NCI-H1930 (cell line): ENCODE results near the gene VTI1A.
"Not testable (repeated sequence)": the region's sequence is repeated elsewhere in the genome, so short reads cannot be mapped to it uniquely, and the experiment has no call there.

ENCODE experiments used
- DNase-seq, 2 experiments: peaks; one replicate each; lab custom pipeline; 2025; lab: John Stamatoyannopoulos, UW

Gene VTI1A

DNA sequence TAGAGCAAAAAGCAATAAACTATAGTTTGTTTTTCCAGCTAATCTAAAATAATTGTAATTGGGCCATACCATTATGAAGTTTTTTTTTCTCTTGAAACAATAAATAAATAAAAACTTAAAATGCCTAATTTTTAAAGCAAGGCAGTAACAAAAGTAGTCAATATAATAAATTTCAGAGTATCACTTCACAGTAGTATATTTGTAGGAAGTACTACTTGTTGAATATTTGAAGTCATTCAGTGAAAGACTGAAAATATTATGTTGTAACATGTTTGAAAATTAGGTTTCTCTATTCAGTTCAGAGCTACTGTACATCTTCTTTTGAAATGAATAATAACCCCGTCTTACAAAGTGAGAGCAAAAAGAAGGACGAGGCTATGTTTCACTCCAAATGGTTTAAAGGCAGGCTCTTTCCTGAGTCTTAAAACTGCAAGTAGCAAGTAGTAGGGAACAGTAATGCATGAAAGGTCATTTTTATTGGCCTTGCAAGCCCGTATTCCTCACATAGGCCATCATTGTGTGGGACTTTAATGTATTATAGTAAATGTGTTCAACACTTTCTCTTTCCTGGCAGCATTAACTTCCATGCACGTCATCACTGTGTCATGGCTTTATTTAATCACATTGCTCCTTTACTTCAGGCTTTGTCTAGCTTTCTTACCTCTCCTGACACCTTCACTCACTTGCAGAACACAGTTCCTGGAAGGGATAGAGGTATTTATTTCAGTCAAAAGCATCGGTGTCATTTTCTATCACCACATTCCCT is 141.4 kb downstream of the VTI1A start:
- no peak for DNase-seq

DNA sequence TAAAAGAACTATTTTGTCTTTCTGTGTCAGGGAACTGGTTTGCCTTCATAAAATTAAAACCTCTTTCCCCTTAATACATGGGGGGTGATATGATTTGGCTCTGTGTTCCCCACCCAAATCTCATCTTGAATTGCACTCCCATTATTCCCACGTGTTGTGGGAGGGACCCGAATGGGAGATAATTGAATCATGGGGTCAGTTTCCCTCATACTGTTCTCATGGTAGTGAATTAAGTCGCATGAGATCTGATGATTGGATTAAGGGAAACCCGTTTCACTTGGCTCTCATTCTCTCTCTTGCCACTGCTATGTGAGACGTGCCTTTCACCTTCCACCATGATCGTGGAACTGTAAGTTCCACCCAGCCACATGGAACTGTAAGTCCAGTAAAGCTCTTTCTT is 142.1 kb downstream of the VTI1A start:
- DNase-seq: no peak

DNA sequence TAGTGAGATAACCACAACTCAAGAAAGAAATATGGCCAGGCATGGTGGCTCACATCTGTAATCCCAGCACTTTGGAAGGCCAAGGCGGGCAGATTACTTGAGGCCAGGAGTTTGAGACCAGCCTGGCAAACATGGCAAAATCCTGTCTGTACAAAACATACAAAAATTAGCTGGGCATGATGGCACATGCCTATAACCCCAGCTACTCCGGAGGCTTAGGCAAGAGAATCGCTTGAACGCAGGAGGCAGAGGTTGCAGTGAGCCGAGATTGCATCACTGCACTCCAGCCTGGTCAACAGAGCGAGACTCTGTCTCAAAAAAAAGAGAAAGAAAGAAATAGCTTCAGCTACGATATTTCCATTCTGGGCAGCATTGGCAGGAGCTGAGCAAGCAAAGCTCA is 143.8 kb downstream of the VTI1A start:
- DNase-seq: not testable (repeated sequence)

DNA sequence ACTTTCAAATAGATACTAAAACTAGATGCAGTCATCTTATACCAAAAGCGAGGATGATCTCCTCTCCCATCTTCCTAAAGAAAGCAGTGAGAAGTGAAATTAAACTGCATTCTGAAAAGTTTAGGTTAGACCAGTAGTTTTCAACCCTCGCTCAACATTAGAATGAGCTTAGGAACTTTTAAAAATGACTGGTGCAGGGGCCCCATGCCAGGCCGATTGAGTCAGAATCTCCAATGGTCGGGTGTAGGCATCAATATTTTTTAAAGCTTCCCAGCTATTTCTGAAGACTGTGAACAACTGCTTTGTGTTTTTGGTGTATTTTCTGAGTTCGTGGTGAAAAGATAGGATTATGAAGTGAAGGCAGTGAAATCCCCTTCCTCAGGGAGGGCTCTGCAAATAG is 146.0 kb downstream of the VTI1A start:
- DNase-seq: no peak

DNA sequence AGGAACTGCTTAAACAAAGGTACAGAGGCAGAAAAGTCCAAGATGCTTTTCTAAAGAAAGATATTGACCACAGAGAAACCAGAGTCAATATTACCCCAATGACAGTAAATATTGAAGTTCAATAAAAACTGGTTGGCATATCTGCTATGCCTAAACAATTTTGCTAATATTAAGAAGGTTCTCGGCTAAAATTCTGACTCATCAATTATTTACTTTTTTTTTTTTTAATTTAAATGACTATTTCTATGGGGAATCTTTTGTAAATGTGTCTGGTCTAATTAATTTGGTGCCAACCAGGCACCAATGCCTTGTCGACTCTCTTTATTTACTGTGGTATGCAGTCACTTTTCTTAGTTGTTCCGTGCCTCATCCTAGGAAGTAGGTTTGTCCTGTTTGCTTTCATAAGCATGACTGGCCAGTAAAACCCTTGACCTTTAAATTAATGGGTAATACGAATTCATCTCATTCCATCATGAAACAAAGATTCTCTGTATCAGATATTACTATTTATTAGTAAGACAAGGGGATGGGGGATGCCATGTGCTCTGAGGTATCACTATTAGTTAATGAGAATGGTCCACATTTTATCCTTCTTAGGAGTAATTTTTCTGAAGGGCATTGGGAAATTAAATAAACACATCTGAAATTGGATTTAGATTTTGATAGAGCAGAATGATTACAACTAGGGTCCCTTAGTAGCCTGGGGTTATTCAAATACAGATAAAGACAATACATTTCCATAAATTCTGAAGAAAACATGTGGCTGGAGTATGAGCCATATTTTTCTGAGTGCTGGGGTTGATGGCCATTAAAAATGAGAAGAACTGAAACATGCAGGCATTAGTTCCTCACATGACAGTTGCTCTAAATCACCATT is 154.4 kb downstream of the VTI1A start:
- DNase-seq: no peak

DNA sequence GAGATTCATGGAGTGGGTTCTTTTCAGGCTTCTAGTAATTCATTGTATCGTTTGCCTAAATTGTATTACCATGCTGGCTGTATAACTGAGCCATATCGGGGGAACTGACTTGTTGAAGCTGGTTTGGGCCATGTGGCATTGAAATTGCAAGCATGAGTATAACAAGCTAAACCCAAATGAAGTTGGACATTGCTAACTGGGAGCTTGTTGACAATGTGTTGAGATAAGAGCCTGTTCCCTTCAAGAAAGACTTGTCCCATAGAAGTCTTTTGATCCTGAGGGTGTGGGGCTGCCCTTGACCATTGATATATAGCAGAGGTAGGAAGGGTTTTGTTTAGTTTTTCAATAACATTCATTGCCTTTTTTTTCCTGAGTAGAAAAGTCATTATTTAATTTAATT is 156.0 kb downstream of the VTI1A start:
- no peak for DNase-seq

DNA sequence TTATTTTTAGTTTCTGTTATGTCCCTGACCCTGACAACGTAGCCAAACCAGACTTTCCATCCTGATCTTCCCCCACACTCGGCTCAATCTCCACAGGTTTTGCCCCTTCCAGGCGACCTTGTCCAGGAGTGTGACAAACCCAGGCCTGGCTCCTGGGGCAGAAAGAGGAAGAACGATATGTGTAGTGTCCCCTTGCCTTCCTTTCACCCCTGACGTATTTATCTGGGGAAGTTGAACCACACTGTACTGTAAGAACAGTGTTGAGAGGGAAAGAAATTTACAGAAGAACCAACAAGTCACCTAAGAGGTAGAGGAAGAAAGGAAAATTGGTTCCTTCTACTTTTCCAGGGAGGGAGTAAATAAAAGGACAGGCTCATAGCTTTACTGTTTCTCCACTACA is 158.0 kb downstream of the VTI1A start:
- DNase-seq: no peak

DNA sequence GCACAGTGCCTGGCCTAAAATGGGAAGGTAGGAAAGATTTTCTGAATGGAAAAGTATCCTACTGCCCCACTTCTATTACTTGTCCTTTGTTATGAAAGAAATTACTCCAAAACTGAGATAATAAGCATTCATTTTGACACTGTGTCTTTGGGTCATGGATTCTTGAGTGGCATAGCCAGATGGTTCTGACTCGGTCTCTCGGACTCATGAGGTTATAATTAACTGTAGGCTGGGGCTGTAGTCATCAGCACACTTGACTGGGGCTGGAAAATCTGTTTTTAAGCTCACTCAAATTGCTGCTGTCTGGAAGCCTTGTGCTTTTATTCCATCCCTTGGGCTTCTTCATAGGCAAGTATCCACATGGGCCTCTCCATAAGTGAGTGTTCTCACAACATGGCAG is 160.5 kb downstream of the VTI1A start:
- DNase-seq: no peak

DNA sequence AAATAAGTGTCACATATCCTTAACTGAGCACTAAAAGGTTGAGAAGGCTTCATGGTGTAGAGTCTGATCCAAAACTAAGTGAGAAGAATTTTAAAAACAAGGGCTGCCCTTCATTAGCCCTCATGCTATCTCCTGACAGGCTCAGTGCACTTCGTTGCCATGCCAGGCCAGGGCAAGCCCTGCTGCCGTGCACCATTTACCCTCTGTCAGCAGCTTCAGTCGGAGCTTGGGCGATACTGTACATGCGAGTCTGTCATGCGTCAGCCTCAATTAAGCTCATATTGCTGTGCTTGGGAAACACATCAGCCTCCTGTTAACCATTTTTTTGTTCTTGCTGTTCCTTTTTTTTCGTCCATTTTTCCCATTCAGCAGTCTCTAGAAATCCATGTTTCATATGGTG is 166.6 kb downstream of the VTI1A start:
- no peak for DNase-seq

DNA sequence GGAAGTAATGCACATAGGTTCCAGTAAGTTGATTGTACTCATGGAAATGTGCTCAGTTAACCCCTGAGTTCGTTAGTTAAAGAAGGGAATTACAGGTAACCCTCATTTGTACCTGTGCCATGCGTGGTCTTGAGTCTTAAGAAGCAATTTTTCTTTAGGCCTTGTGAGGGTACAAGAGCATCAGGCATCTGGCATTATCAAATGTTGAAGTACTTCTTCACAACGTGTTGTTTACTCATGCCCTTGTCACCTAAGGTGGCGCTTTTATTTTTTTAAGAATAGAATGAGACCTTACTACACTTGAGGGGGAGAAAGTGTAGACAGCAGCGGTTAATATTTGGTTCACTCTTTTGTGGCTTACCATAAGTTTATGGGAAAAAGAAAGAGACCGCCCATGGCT is 167.1 kb downstream of the VTI1A start:
- DNase-seq: no peak

DNA sequence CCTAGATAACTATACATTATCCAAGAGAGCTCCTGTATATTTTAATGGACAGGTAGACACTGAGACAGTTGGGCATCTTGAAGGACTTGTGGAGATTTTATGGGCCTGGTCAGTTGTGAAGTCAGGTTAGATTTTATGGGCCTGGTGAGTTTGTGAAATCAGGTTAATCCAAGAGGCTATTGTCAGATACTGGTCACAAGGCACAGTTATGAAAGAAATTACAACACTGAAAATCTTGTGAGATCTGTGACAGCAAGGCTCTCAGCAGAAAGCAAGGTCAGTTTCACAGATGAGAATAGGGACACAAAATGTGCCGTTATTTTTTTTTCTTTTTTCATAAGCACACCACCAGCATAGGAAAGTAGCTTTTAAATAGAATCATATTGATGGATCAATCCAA is 167.6 kb downstream of the VTI1A start:
- no peak for DNase-seq

DNA sequence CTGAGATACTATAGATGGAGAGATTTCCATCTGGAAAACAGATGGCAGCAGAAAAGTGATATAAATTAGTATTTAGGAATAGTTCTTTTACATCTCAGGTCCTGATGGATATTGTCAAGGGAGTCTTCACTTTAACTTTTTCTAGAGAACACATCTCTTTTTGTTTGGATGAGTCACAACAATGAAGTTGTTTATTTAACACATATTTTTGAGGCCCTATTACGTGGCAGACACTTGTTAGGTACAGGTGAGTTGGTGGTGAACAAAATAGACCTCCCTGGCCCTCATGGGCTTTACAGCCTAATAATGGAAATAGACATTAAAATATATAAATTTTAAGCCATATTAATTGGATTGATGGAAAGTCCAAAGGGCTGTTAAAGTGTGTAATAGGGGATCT is 168.3 kb downstream of the VTI1A start:
- no peak for DNase-seq

DNA sequence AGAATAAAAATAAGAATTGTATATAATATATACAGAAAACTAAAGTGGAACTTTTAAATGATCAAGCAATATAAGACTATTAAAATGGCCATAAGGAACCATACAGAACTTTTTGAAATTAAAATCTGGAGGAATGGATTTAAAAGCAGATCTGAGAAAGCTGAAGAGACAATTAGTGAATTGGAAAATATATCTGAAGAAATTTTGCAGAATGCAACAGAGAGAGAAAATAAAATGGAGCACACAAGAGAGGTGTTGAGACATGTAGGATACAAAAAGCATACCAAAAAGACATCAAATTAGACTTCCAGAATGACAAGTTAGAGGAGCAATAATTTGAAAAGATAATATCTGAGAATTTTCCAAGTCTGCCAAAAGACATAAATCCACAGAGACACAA is 169.6 kb downstream of the VTI1A start:
- no peak for DNase-seq

DNA sequence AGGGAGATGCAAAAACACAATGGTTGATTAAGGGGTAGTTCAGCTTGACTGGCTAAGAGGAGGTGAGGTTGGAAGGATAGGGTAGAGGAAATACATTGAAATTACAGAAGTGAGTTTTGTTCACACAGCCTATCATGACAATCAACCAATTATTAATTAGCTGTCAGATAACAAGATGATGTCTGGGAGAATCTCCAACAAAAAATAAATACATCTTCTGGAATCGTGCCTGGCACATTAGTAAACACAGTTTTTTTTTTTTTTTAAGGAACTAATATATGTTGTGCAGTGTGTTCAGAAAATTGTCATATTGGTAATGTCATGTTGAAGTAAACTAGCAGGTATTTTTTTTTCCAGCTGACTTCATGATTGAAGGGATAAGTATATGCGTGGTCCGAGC is 171.8 kb downstream of the VTI1A start:
- no peak for DNase-seq

DNA sequence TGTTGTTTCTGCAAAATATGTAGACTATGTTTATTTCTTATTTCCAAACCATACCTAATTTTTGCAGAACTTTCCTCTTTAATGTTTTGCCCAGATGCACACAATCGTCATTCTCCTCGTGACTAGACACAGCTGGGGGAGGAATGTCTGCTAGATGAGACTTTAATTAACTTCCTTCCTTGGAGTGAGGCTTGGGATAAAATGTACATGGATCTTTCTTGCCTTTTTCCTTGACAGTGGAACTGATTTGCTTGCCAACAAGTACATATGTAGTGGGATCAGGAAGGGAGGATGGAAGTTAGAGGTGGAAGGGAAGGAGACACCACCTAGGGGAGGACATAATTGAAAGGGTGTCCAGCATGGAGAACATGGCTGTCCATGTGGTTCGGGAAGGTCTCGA is 172.5 kb downstream of the VTI1A start:
- DNase-seq: no peak

DNA sequence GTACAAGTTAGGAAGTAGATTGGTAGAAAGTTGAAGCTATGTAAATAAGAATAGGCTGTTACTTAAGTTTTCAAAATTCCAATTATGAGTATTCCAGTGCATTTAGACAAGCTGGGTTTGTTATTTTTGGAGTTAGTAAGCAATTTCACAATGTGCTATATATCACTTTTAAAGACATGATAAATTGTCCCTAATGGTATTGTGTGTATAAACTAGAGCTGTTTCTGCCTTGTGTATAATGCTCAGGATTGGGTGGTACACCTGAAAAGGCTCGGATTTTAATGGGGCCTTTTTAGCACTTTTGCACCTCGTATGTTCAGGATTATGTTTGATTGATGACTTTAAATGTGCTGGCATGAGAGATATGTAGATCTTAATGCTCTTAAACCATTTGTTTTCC is 175.8 kb downstream of the VTI1A start:
- DNase-seq: no peak

DNA sequence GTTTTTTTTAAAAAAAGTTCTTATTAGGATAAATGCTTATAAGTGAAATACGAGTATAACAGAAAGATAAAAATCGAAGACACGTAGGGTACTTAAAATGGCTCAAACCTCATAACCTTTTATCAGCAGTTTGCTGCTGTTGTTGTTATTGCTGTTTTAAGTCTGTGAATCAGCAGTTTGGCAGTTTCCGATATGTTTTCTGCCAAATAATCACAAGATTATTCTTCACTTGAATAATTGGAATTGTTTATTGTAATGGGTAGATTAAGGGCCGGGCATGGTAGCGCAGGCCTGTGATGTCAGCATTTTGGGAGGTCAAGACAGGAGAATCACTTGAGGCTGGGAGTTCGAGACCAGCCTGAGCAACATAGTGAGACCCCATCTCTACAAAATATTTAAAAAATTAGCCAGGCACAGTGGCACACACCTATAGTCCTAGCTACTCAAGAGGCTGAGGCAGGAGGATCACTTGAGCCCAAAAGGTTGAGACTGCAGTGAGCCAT is 177.6 kb downstream of the VTI1A start:
- no peak for DNase-seq

DNA sequence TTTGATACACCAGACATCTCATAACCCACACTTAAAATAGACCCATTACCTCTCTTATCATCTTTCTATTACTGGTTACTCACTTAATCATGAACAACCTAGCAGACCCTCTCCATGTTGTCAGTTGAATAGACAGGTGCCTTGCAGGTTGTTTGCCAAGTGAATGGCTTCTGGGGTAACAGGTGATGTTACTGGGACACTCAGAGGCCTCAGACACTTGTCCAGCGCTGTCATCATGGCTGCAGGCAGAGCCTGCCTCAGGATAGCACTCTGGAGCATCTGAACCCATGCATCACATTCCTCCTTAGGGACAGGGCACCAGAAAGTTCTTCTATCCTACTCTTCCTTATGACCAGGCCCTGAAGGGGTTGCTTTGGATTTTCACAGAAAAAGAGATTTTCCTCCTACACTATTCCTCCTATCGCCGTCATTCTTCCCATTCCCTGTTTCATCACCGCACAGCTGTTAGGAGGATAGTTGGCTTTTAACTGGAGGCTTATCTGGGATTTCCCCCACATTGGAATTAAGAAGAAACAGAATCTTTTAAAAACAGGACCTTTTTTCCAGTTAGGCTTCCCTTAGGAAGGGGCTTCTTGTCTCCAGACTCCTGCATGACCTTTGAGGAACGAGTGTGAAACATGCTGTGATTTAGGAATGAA is 182.1 kb downstream of the VTI1A start:
- no peak for DNase-seq

DNA sequence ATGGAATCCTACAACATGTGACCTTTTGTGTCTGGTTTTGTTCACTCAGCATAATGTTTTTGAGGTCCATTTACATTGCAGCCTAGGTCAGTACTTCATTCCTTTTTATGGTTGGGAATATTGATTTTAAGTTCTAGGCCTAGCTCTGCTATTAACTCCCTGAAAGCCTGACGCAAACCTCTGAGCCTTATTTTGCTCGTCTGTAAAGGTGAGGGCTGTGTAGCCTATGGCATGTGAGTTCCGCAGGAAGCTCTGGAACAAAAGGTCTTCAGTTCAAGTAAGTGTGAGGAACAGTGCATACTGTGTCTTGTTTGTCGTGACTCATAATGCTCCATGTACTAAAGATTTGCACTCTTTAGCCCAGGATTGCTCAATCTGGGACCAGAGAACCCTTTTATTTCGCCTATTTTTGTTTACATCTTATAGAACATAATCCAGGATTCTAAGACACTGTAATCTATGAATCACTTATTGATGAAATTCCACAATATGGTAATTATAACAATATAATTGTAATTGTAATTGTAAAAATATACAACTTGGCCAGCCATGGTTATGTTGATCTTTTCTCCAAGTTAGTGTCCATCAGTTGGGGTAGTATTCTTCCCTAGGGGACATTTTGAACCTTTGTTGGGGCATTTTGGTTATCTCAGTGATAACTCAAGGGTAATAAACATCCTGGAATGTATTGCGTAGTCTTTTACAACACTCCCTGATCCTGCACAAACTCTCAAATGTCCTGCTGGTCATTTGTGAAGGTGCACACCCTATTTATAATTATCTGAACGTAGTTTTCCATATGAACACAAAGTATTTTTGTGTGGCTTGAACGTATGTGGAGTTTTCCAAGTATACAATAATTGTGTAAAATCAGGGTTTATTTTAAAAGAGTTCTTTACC is 184.7 kb downstream of the VTI1A start:
- DNase-seq: no peak

DNA sequence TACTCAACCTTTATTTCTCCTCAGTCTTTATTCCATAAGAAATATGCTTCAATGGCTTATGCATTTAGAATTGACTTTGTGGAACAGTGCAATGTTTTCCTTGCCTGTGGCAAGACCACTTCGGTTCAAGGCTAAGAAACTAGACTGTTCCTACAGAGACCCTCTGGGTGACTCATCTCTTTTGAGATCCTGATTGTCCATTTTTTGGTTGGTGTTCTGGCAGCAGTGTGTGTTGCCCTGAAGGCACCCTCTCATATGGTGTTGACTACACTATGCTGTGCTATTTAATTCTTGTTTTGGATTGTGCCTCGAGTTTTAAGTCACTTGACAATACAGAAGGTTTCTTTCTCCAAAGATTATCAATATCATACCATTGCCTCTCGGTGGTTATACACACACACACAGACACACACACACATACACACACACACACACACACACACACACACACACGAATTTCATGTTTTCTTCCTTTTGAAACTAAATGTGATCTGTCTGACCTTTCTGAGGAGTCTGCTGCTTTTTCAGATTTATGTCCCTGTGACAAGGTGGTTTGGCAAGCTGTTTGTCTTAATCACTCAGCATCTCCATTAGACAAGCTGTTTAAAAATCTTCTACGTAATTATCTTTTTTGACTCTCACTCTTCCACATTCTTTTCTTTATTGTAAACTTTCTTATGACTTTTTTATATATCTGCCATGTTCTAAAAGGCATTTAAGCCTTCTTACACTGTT is 187.2 kb downstream of the VTI1A start:
- no peak for DNase-seq

DNA sequence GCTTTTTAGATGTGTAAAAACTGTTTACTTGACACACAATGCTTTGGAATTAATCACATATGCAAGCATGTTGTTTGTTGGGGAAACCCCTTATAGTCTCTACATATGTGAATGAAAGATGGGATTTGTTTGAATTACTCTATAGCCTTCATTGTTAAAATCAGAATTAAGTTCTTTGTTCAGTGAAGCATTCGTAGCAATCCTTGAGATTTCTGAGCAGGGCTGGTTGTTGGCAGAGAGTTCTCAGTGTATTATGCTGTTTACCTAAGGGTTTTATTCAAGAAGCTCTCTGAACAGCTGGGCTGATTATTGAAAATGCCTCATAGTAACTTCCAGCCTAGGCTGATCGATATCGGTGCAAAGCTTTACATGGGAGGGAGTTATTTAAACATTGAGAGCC is 190.9 kb downstream of the VTI1A start:
- DNase-seq: no peak
